Lung (tissue), 12 donors: Measurements from ENCODE around the gene PAXX. TPM values are rescaled to one million over a fixed set of nuclear protein-coding genes. Genes with fewer than 3 reads are reported as not detected.

Experiments
- ATAC-seq: fragments of 200-7000 bp; cut with Tn5 transposase; one replicate; pipeline ENCODE4 v1.9.1; 2020; ENCODE audit warnings: moderate number of reproducible peaks; ENCODE audit not compliant: insufficient read depth, low FRiP score
- DNase-seq, 3 donors: peaks; one replicate each; pipeline ENCODE4 v3.0.0-alpha.2; 2013 to 2017
- H3K27ac ChIP-seq, 2 donors: one replicate each; pipeline ENCODE4 v1.5.1; 2013; ENCODE audit warnings: mild to moderate bottlenecking in 2 of 2, moderate library complexity in 2 of 2, control low read depth in 1 of 2, inconsistent platforms in 1 of 2, low read depth in 1 of 2, low read length in 1 of 2
- H3K27me3 ChIP-seq, 3 donors: one replicate each; pipeline ENCODE4 v1.5.1; 2013; ENCODE audit warnings: low read length in 2 of 3; ENCODE audit not compliant: control insufficient read depth in 3 of 3, insufficient read depth in 3 of 3
- H3K36me3 ChIP-seq, 4 donors: one replicate each; pipeline ENCODE4 v1.5.1; 2013; ENCODE audit warnings: low read length in 4 of 4, mild to moderate bottlenecking in 1 of 4, moderate library complexity in 1 of 4; ENCODE audit not compliant: control insufficient read depth in 4 of 4, insufficient read depth in 4 of 4
- H3K4me1 ChIP-seq, 5 donors: one replicate each; pipeline ENCODE4 v1.5.1; 2013; ENCODE audit warnings: low read length in 5 of 5, mild to moderate bottlenecking in 2 of 5, moderate library complexity in 1 of 5; ENCODE audit not compliant: control insufficient read depth in 5 of 5, insufficient read depth in 5 of 5
- H3K4me3 ChIP-seq: one replicate; pipeline ENCODE4 v1.5.1; 2013; ENCODE audit warnings: mild to moderate bottlenecking, control low read depth, moderate library complexity
- H3K9ac ChIP-seq, 2 donors: one replicate each; pipeline ENCODE4 v1.5.1; 2013; ENCODE audit warnings: low read length in 2 of 2, control low read depth in 1 of 2; ENCODE audit not compliant: insufficient read depth in 1 of 2
- H3K9me3 ChIP-seq, 4 donors: one replicate each; pipeline ENCODE4 v1.5.1; 2013; ENCODE audit warnings: low read length in 3 of 4, mild to moderate bottlenecking in 1 of 4, moderate library complexity in 1 of 4; ENCODE audit not compliant: control insufficient read depth in 4 of 4, insufficient read depth in 3 of 4
- CTCF ChIP-seq: IDR thresholded peaks from 2 replicates; pipeline ENCODE4 v1.5.1; 2012; ENCODE audit warnings: mild to moderate bottlenecking; ENCODE audit errors: control extremely low read depth, extremely low read depth
- WGBS, 2 donors: extraction: QIAGEN DNeasy Blood & Tissue Kit; methylation state at CpG; one replicate each; pipeline ENCODE4 v1.1.7; 2013; 5-methylcytosine and 5-hydroxymethylcytosine counted together
- polyA plus RNA-seq, 2 donors: library from polyadenylated mRNA; stranded (reverse); fragments of 200-250 nt; gene quantifications; one replicate each; pipeline ENCODE4 v1.2.1, GENCODE V29; 2013
- total RNA-seq, 2 donors: library from RNA; depleted of rRNA in 1 of 2; stranded (reverse); fragments of >200 nt in 1 of 2; gene quantifications; one replicate each; pipeline ENCODE4 v1.2.1, GENCODE V29; 2014 to 2021
- donor health status: control.
- donor health status: control.
- donor health status: Bipolar disorder and iron deficiency.
- donor health status: healthy.
- donor health status: DM: yes; HTN: yes; CAD: no.

PAXX gene
- total and polyA plus RNA-seq, 4 donors = 16.6 to 172 (median 59.4) TPM

- DNase-seq = no peak
- WGBS, 2 donors = 92 to 93% methylated on average over 30 to 32 of the region's 32 CpGs
- TF ChIP-seq CTCF = no peak
- H3K27me3 ChIP-seq = peaks cover 0 to 10% (median 4%) of the 10 kb centered on the region in 3 donors
- H3K9ac ChIP-seq = no peak overlapping the region
- no peaks in the 10 kb centered on the region for H3K9me3 ChIP-seq
- peaks cover 0 to 17% (median 0%) of the 10 kb centered on the region in 5 donors for H3K4me1 ChIP-seq
- no peak for ATAC-seq
- peaks cover 0 to 15% (median 0%) of the 10 kb centered on the region in 4 donors for H3K36me3 ChIP-seq
- no peak overlapping the region for H3K27ac ChIP-seq
- no peak overlapping the region for H3K4me3 ChIP-seq
Measured at GRCh38 chr9:137039611-137040366, 47.6 kb downstream of the PAXX start.

GRCh38 chr9:137040568-137040967, 48.3 kb downstream of the PAXX start:
- Histone ChIP-seq H3K9me3 (no peaks in the 10 kb centered on the region), H3K9ac (no peak overlapping the region), H3K27ac (peak overlapping the region in 1 of 2 donors; percentile 48), H3K36me3 (peaks cover 0 to 15% (median 0%) of the 10 kb centered on the region in 4 donors), H3K4me3 (no peak overlapping the region), H3K27me3 (peaks cover 0 to 16% (median 7%) of the 10 kb centered on the region in 3 donors), H3K4me1 (peaks cover 0 to 14% (median 0%) of the 10 kb centered on the region in 5 donors)
- 81 to 86% methylated on average over 21 to 23 of the region's 23 CpGs for WGBS, 2 donors
- ATAC-seq (no peak), DNase-seq (no peak)
- no peak for TF ChIP-seq CTCF

GRCh38 chr9:137041124-137041523, 48.9 kb downstream of the PAXX start:
- H3K36me3 ChIP-seq = peaks cover 0 to 15% (median 0%) of the 10 kb centered on the region in 4 donors
- H3K9me3 ChIP-seq = no peaks in the 10 kb centered on the region
- H3K27ac ChIP-seq = peak overlapping the region in 1 of 2 donors; percentile 48
- WGBS, 2 donors = 32 to 42% methylated on average over 12 to 16 of the region's 16 CpGs
- TF ChIP-seq CTCF = no peak
- peak; percentile 39 to 52 (median 42) for DNase-seq
- peaks cover 0 to 16% (median 7%) of the 10 kb centered on the region in 3 donors for H3K27me3 ChIP-seq
- no peak overlapping the region for H3K4me3 ChIP-seq
- H3K4me1 ChIP-seq = peaks cover 0 to 14% (median 0%) of the 10 kb centered on the region in 5 donors
- H3K9ac ChIP-seq = no peak overlapping the region
- ATAC-seq = no peak
